Pancreas (tissue), 10 donors: Measurements from ENCODE around the gene MMP14. TPM values are rescaled to one million over a fixed set of nuclear protein-coding genes. Genes with fewer than 3 reads are reported as not detected.
"Not testable (repeated sequence)": the region's sequence is repeated elsewhere in the genome, so short reads cannot be mapped to it uniquely, and the experiment has no call there.

Source experiments
- ATAC-seq, 4 donors: fragments of 200-7000 bp; cut with Tn5 transposase; one replicate each; pipeline versions ENCODE4 v1.8.0 to v1.9.1; 2020; ENCODE audit warnings: mild to moderate bottlenecking in 4 of 4, moderate library complexity in 4 of 4
- DNase-seq, 6 donors: peaks; one replicate each; pipeline ENCODE4 v3.0.0-alpha.2; 2020
- FAIRE-seq: peaks from 2 replicates; lab custom pipeline; 2012; peaks lifted over from hg19 to GRCh38; lab: Jason Lieb, UNC
- H3K27ac ChIP-seq, 4 donors: fragments of 200-600 bp; sonication (generic); 1 replicate in 3 of 4; 2 replicates in 1 of 4; pipeline versions ENCODE4 v1.5.0 to v1.8.0; 2020
- H3K27me3 ChIP-seq, 4 donors: fragments of 200-600 bp; one replicate each; pipeline ENCODE4 v1.8.0; 2021
- H3K36me3 ChIP-seq, 3 donors: fragments of 200-600 bp; sonication (generic) in 1 of 3; one replicate each; pipeline versions ENCODE4 v1.5.0 to v1.8.0; 2020 to 2021
- H3K4me1 ChIP-seq, 3 donors: fragments of 200-600 bp; one replicate each; pipeline ENCODE4 v1.8.0; 2021
- H3K4me3 ChIP-seq, 4 donors: fragments of 200-600 bp; sonication (generic) in 2 of 4; one replicate each; pipeline versions ENCODE4 v1.5.0 to v1.8.0; 2020 to 2021
- H3K9me3 ChIP-seq, 4 donors: fragments of 200-600 bp; one replicate each; pipeline ENCODE4 v1.8.0; 2021
- WGBS, 2 donors: extraction: QIAGEN DNeasy Blood & Tissue Kit; methylation state at CpG; one replicate each; pipeline ENCODE4 v1.1.7; 2013; 5-methylcytosine and 5-hydroxymethylcytosine counted together
- intact Hi-C, 3 donors: fragments of 100-400 bp; cut with DNase I; formaldehyde crosslinking; loops; one replicate each; pipeline versions ENCODE4 v1.11.1 to v1.14.2; 2022
- polyA plus RNA-seq, 2 donors: library from polyadenylated mRNA; stranded (reverse); fragments of 200-250 nt; gene quantifications; one replicate each; pipeline ENCODE4 v1.2.3, GENCODE V29; 2013
- total RNA-seq, 6 donors: library from RNA; stranded (reverse); fragmentation: NEBNext Ultra II Directional in 4 of 6; extraction: Animal tissue kit (Norgen Biotek cat#: 25700) in 4 of 6; gene quantifications; one replicate each; pipeline versions ENCODE4 v1.2.1 to v1.2.4, GENCODE V29; 2021 to 2023
- TF ChIP-seq, protein P1 (sequence below), 4 donors: fragments of 200-600 bp; sonication (generic) in 3 of 4; IDR thresholded peaks; one replicate each; pipeline versions ENCODE4 v1.5.0 to v1.8.0; 2021; ENCODE audit warnings: antibody characterized with exemption in 4 of 4
- donor health status: healthy with polysubstance abuse.
- donor health status: DM: no; HTN: no; CAD: no; lungs with moderate emphysema.
- donor health status: DM: no; HTN: no; CAD: no.
- donor health status: control.
- donor health status: control.
- donor health status: Bipolar disorder and iron deficiency.
- donor health status: DM: yes; HTN: yes; CAD: no.
- donor health status: DM: no; HTN: no; CAD: no.
- donor health status: DM: no; HTN: no; CAD: no.
- donor health status: DM: yes; HTN: yes; CAD: no.

MMP14 gene
- total and polyA plus RNA-seq, 8 donors = 18.7 to 146 (median 34.0) TPM

GRCh38 chr14:22847661-22848341 is 11.4 kb downstream of the MMP14 start:
- intact Hi-C loops = no loop called here
- H3K36me3 ChIP-seq = peaks cover 0 to 40% (median 26%) of the 10 kb centered on the region in 3 donors
- TF ChIP-seq, protein P1, sequence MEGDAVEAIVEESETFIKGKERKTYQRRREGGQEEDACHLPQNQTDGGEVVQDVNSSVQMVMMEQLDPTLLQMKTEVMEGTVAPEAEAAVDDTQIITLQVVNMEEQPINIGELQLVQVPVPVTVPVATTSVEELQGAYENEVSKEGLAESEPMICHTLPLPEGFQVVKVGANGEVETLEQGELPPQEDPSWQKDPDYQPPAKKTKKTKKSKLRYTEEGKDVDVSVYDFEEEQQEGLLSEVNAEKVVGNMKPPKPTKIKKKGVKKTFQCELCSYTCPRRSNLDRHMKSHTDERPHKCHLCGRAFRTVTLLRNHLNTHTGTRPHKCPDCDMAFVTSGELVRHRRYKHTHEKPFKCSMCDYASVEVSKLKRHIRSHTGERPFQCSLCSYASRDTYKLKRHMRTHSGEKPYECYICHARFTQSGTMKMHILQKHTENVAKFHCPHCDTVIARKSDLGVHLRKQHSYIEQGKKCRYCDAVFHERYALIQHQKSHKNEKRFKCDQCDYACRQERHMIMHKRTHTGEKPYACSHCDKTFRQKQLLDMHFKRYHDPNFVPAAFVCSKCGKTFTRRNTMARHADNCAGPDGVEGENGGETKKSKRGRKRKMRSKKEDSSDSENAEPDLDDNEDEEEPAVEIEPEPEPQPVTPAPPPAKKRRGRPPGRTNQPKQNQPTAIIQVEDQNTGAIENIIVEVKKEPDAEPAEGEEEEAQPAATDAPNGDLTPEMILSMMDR (IDR thresholded peaks at IDR 0.05) = no peak
- no peaks in the 10 kb centered on the region for H3K9me3 ChIP-seq
- ATAC-seq (no peak), DNase-seq (no peak), FAIRE-seq (no peak)
- H3K27ac ChIP-seq = peak overlapping the region in 2 of 4 donors; percentile 32 to 50
- H3K4me3 ChIP-seq = no peak overlapping the region
- no peaks in the 10 kb centered on the region for H3K27me3 ChIP-seq
- whole genome bisulfite sequencing, 2 donors = 69 to 73% methylated on average over 14 of the region's 14 CpGs
- H3K4me1 ChIP-seq = peaks cover 10 to 15% (median 12%) of the 10 kb centered on the region in 3 donors

DNA sequence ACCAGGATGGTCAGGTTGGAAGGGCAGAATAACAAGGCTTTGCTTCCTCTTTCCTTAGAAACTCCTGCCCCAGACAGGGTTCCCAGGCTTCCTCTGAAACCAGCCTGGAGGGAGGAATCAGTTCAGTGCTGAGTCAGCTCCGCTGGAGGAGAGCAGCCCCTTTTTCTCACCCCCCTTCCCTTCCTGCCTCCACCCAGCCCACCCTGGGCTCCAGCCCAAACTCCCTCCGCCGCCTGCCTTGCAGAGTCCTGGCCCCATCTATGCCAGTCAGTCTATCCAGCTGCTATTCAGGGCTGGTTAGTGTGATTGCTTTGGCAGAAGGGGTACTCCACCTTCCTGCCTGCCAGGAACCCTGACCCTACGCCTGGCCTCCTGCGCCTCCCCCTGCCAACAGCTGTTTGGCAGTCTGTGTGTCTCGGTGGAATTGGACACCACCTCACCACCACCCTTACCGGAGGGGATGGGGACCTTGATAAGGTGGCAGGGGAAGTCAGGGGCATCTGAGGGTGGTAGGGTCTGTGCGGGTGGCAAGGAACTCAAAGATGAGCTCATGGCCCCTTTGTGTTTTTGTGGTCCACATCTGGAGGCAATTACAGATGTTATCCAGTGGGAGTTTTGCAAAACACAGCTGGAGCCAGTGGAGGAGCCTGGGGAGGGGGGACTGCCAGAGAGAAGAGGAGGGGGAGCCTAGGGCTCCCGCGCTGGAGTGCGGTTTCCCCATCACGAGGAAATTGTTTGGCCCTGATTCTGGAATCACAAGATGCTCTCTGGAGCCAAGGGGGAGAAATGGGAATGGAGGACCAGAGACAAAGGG is 12.2 kb downstream of the MMP14 start:
- ATAC-seq = peak in 1 of 4 donors; percentile 2
- Histone ChIP-seq H3K4me1 (peaks cover 12 to 16% (median 14%) of the 10 kb centered on the region in 3 donors), H3K36me3 (peaks cover 0 to 32% (median 20%) of the 10 kb centered on the region in 3 donors), H3K27ac (peak overlapping the region in 2 of 4 donors; percentile 32 to 50), H3K27me3 (no peaks in the 10 kb centered on the region), H3K9me3 (no peaks in the 10 kb centered on the region), H3K4me3 (no peak overlapping the region)
- 57 to 58% methylated on average over 12 of the region's 12 CpGs for WGBS, 2 donors
- DNase-seq = no peak
- no peak for FAIRE-seq
- TF ChIP-seq, protein P1 (IDR thresholded peaks at IDR 0.05) = no peak
- intact Hi-C loops = no loop called here

DNA sequence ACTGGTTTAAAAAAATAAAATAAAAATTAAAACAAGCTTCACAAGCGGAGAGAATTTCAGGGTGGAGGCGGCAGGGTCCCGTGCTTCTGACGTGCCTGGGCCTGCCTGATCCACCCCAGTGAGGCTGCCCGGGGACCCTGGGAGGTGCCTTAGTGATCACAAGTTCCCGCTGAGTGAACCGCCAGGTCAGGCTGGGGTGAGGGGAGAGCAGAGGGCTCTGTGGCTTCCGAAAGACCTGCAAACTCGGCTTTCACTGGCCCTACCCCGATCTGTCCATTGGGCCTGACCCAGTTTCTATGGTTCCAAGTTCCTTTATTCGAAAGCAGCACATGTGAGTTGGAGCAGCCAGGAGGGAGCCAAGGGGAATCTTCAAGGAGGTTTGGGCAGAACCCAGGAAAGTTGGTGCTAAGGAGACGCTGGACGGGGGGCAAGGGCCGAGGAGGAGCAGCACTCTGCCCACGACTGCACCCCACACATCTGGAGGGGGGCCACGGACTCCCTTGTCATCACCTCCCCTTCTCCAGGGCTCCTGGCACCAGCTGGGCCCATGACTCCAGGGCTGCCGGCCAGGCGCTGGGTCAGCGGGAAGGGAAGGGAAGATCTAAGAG is 12.9 kb downstream of the MMP14 start:
- no peak for FAIRE-seq
- WGBS, 2 donors = 78 to 82% methylated on average over 16 to 19 of the region's 19 CpGs
- Histone ChIP-seq H3K27ac (peak overlapping the region in 3 of 4 donors; percentile 10 to 33 (median 32)), H3K27me3 (no peaks in the 10 kb centered on the region), H3K4me1 (peaks cover 12 to 16% (median 14%) of the 10 kb centered on the region in 3 donors), H3K9me3 (no peaks in the 10 kb centered on the region), H3K36me3 (peaks cover 0 to 27% (median 16%) of the 10 kb centered on the region in 3 donors), H3K4me3 (no peak overlapping the region)
- no peak for ATAC-seq
- intact Hi-C loops = no loop called here
- TF ChIP-seq, protein P1 (IDR thresholded peaks at IDR 0.05) = no peak
- peak in 1 of 6 donors; percentile 38 for DNase-seq

DNA sequence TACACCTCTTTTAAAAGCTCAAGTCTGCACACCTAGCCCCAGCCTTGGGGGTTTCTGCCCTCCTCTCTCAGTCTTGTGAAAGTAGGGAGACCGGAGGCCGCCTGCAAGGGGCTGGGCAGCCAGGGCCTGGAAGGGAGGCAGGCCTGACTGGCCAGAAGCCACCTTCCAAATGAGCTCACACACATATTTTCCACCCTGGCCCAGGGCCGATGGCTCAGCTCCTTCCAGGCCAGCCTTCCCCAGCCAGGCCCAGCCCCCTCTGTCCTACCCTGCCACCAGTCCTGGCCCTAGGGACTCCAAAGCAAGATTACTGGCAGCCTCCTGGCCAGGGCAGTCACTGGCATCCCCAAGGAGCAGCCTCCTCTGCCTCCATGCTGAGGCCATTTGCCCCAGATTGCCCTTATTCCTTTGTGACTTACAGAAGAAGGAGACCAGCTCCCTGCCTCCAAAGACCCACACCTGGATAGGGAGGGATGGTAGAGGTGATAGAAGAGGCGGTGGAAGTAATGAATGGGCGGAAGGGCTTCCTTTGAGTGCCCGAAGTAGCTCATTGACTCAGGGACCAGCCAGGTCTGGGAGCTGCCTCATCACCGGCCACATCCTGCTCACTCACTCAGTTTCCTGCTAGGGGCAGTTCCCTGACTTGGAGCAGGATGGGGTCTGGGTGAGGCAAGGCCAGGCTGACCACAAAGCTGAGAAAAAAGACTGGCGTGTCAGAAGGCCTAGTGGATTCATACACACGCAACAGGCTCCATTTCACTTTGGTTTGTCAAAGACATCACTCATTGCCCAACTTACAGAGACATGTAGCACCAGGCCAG is 14.8 kb downstream of the MMP14 start:
- intact Hi-C loops = loop anchor here in 2 of 3 donors (10.0 kb wide), 2 partner anchors 196 to 296 kb away; no protein-coding TSS in a partner anchor
- FAIRE-seq = no peak

GRCh38 chr14:22852178-22852577 is 15.8 kb downstream of the MMP14 start:
- Histone ChIP-seq H3K27ac (peak overlapping the region in 2 of 4 donors; percentile 85), H3K4me1 (peaks cover 12 to 16% (median 14%) of the 10 kb centered on the region in 3 donors)
- H3K36me3 ChIP-seq, H3K27me3 ChIP-seq, H3K9me3 ChIP-seq, DNase-seq, FAIRE-seq, H3K4me3 ChIP-seq, ATAC-seq: not testable (repeated sequence)
- intact Hi-C loops = loop anchor here in 2 of 3 donors (10.0 kb wide), 2 partner anchors 197 to 297 kb away; no protein-coding TSS in a partner anchor
- WGBS, 2 donors = 75 to 81% methylated on average over 10 of the region's 12 CpGs

More for the DNA sequence above, 14.8 kb downstream of the MMP14 start:
- H3K9me3 ChIP-seq = no peaks in the 10 kb centered on the region
- ATAC-seq (peak; percentile 76 to 84 (median 78)), DNase-seq (peak; percentile 81 to 92 (median 90))
- H3K27ac ChIP-seq = peak overlapping the region; percentile 38 to 85 (median 70)
- no peaks in the 10 kb centered on the region for H3K27me3 ChIP-seq
- H3K36me3 ChIP-seq = peaks cover 0 to 9% (median 3%) of the 10 kb centered on the region in 3 donors
- peaks cover 12 to 16% (median 14%) of the 10 kb centered on the region in 3 donors for H3K4me1 ChIP-seq
- 52 to 53% methylated on average over 9 of the region's 9 CpGs for WGBS, 2 donors
- H3K4me3 ChIP-seq = no peak overlapping the region
- TF ChIP-seq, protein P1 (IDR thresholded peaks at IDR 0.05) = no peak
